ENCODE results near the gene GRIN3A.
"Not testable (repeated sequence)": the region's sequence is repeated elsewhere in the genome, so short reads cannot be mapped to it uniquely, and the experiment has no call there.

GRIN3A gene

DNA sequence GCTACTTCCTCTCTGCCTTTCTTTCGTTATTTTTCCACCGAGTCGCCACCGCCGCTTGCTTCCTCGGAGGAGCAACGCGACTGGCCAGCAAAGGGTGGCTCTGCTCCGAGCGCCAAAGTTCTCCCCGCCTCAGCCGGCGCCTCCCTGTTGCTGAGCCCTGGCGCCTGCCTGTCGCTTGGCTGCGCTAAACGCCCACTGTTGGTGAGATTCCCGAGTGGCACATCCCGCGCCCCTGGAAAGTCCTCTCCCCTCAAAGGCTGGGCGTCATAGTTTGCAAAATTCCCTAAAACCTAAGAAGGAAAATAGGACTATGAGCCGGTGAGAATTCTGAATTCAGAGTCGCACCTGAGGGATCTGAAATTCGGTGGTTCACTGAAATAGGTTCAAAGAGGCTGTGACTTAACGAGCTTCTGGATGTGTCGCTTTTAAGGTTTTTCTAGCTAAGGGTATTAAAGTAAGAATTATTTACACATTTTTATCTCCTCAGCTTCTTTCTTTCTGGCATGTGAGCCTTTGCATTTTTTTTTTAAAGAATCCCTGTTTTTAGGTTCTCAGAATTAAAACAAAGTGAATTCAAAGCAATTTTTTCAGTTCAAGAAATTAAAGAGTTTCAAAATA is at the start of gene GRIN3A:
Gene GRIN3A, minus strand, starts transcription at position 82 of the 618 bp plus-strand sequence. CDS start 668 bp downstream, outside the sequence.
- no peak for DNase-seq (ENCODE audit: low read depth)

DNA sequence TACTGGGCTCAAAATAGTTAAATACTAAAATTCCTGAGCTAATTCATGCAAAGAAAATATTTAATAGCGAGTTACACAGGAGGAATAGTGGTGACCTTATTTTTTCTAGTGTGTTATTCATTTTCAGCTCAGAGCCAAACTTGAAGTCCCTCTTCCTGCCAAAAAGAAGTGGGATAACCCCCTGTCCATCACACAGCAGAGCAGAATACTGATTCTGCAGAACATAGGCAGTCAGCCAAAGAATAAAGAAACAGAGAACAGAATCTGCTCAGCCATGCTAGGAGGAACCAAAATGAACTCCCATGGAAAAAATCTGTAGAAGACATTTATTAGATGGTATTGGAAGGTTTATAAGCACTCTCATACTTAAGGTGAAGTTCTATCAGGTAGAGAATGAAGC is 49.4 kb upstream of the GRIN3A start:
- DNase-seq (ENCODE audit: low read depth) = no peak

DNA sequence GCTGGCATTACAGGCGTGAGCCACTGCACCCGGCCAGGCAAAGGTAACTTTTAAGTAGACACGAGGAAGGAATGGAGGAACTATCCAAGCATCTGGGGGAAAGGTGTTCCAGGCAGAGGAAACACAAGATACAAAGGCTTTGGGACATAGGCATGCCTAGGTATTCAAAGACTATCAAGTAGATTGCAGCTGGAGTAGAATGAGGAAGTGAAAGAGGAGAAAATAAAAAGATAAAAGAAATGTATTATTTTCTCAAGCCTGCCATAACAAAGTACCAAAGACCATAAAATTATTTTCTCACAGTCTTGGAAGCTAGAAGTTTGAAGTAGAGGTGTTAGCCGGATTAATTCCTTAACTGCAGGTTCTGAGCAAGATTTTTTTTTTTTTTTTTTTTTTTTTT is 39.9 kb upstream of the GRIN3A start:
- no peak for DNase-seq (ENCODE audit: low read depth)

DNA sequence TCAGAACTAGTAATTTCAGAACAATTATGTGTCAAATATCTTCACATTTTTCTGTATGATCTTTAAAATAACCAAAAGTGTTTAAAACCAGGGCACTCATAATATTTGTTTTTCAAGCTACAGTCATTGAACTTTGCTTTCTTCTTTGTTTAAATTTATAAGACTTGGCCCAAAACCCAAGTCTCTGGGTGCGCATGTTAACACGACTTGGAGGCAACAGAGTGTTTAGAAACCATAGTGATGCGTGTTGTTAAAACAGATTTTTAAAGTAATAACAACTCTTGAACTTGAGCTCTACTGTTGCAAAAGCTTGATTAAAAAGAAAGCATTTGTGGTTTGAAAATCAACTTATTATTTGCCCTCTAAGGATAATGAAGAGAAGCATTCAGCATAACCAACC is 26.0 kb upstream of the GRIN3A start:
- no peak for DNase-seq (ENCODE audit: low read depth)

DNA sequence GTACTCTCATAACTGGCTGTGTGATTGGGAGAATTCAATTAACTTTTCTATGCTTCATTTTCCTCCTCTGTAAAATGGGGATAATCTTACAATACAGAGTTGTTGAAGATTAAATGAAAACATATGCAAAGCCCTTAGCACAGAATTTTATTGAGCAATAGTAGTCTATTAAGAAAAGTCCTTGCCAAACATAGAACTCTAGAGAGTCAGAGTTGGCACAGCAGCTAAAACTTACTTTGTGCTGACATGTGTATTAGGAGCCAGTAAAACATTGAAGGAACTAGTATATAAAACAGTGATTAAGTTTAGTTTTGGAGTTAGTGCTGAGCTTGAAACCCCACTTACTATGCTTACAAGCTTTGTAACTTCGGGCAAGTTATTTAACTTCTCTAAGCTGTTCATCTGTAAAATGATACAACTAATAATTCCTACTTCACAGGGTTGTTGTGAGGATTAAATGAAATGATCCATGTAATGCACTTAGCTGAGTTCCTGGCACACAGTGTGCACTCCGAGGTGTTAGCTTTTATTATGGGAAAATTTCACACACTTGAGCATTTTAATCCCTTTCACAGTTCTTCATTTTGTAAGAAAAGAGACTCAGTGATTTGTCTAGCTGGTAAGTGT is 20.0 kb upstream of the GRIN3A start:
- DNase-seq (ENCODE audit: low read depth) = no peak

DNA sequence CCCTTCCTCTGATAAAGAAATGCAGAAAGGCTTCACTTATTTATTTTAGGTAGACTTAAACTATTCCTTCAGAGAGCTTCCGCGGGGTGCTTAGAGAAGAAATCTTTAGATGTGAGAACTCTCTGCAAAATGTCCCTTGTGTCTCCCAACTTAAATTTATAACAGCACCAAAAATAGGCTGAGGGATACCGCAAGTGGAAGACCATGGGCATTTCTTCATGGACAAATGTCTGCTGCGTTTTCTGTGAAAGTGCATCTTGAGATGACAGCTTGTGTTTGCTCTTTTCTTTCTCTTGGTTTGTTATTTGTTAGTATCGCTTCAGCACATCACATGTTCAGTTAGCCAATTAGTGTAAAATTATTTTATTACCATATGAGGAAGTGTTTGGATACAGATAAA is 15.3 kb upstream of the GRIN3A start:
- no peak for DNase-seq (ENCODE audit: low read depth)

DNA sequence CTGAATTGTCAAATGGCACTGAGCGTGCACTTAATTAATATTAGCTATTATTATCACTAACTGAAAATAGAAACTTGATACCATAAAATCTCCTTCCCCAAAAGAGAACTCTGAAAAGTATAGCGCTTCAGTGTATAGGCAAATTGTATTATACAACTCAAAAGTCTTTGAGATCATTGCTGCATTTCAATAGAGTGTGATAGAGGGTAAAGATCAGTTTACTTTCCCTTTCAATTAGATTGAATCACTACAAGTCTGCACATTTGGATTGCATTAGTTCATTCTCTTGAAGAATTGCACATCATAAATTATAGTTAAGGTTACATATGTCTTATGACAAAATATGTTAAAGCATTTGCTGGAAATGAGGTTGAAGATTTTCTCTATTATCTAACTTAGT is 13.4 kb upstream of the GRIN3A start:
- no peak for DNase-seq (ENCODE audit: low read depth)

DNA sequence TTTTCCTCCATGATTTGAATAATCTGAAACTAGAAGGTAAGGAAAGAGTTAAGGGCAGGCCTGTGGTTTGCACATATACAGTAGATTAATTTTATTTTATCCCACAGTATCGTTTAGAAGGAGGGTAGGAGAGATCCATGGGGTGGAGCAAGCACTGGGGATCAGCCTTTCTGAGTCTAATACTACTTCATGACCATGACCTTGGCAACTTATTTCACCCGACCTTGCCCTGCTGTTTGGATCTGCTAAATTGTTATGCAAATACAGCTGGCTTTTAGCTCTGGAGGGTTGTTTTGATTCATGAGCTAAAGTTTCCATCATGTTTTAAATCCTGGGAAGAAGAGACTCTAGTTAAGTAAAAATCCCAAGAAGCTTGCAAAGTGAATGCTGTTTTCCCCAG is 864 bp upstream of the GRIN3A start:
- DNase-seq (ENCODE audit: low read depth) = no peak

DNA sequence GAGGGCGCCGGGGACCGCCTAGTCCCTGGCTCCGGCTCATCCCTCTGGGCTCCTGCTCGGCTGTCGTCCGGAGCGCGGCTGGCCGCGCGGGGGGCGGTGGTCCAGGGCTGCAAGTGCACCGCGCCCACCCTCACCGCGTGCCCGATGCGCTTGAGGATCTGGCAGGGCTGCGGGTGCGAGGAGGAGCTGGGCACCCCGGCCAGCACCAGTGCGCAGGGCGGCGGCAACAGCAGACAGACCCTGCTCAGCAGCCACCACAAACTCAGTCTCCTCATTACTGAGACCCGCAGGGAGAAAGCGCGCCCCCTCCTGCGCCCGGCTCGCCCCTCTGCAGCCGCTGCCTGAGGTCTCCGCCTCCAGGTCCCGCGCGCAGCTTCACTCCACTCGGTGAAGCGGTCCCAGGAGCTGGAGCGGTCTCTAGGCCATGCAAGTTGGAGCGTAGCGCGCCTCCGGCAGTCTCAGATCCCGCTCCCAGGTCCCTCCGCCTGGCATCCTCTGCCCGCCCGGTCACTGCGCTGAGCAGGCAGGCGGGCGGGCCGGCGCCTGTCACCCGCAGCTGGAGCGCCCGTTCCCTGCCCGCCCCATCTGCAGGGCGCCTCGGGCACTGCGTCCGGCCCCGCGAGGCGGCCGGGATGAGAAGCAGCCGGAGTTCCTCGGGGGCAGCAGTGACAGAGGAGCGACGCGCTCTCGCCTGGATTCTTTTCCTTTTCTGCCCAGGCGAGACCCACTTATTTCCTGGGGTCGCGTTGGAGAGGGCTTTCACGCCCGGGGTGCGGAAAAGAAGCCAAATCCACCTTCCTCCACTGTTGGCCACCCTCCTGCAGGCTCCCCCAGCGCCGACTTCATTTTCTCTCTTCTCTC is 512 bp downstream of the GRIN3A start:
- no peak for DNase-seq (ENCODE audit: low read depth)

DNA sequence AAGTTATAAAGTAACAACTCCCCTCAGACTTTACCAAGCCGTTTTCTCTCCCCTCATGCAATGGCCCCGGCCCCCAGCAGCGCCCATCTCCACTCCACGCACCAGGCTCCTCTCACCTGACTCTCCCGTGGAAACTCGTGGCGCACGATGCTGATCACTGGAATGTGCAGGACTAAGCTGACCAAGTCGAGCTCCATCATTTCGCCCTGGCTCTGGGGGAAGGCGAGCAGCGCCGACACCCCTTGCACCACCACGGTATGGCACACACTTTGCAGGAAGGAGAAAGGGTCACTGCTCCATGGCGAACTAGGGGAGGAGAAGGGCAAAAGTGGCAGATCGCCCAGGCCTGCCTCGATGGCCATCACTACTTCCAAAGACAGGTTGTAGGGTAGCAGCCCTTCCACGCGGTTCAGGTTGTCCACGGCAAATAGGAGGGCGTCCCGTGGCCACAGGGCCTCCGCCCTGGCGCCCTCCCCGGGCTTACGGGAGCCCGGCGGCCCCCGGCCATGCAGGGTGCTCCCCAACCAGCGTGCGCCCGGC is 1.2 kb downstream of the GRIN3A start:
- no peak for DNase-seq (ENCODE audit: low read depth)

DNA sequence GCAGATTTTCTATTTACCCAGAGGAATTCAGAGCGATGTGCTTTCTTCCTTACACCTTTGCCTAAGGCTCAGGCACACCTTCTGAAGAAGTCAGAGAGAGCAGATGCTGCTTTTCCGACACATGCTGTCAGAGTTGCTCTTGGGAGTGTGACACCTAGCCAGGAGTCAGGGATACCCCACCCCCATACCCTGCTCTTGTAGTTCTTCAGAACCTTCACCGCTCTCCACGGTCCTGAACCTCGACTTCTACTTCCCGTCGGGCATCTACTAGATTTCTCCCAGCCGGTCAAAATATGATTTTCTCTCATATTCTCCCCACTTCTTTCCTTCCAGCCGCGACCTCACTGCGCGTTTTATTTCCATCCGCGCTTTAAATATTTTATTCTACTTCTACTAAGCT is 1.7 kb downstream of the GRIN3A start:
- no peak for DNase-seq (ENCODE audit: low read depth)

DNA sequence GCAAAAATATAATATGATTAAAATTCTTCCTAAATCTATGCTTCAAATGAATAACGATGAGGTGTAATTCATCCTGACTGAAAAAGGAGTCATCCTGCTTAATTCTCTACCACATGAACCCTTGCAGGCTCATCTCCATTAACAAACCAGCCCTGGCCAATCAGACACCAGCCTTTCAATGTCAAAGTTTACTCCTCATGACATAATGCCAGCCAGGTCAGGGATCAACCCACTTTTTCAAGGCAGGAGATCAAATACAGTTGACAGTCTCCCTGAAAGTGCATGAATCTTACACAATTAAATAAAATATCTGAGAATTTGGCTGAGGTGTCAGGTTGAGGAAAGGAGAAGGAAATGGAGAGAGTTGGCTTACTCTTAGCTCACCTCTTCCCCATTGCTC is 7.0 kb downstream of the GRIN3A start:
- no peak for DNase-seq (ENCODE audit: low read depth)

DNA sequence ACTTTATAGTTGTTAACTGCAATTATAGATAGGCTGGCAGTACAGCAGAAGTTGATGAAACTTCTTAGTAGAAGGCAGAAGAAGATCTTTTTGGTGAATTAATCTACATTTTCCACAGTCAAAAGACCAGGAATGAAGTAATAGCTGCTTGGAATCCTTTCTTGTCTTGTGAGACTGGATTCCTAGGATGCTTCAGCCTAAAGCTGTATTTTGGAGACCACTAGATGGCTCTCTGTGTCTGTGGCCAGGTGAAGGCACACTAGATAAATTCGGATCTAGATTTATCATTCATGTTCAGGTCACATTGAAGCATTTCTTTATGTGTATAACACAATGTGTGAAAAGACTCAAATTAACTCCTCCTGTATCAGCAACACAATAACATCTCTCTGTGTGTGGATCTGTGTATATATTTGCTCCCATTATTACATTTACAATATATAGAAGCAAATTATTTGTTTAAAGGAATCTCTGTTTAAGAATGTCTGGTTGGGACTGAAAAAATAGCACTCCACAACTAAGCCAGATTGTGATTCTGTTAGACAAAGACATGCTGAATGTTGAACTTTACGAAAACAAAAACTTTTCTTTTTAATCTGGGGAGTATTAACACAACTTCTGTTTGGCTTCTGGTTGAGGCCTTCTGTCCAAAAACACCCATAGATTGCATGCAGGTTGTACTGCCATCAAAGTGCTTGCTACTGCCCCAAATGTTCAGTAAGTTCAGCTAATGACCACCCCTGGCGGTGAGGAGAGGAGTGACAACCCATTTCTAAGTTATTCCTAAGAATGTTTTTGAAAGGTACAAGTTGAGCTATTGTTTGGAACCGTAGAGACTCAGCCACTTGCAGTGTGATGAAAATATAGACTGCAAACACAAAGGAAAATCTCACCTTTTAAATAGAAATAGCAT is 10.6 kb downstream of the GRIN3A start:
- DNase-seq (ENCODE audit: low read depth) = no peak

DNA sequence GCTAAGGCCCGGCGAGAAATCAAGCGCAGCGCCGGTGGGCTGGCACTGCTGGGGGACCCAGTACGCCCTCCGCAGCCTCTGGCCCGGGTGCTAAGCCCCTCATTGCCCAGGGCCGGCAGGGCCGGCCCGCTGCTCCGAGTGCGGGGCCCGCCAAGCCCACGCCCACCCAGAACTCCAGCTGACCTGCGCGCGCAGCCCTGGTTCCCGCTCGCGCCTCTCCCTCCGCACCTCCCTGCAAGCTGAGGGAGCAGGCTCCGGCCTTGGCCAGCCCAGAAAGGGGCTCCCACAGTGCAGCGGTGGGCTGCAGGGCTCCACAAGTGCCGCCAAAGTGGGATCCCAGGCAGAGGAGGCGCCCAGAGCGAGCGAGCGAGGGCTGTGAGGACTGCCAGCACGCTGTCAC is 14.2 kb downstream of the GRIN3A start:
- DNase-seq (ENCODE audit: low read depth) = not testable (repeated sequence)

DNA sequence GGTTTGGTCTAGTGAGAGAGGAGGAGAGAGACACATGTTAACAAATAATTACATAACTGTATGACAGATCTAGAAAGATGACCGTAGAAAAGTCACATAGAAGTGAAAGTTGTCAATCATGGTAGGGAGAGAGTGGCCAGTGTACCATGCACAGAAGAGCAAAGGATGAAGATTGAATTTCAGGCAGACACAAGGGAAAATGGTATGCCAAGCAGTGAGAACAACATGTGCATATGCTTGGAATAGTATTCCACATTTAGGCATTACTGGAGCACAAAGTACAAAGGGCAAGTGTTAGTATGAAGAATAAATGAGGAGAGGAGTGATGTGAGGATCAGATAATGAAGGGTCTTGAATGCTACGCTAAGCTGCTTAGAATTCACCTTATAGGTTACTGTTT is 20.3 kb downstream of the GRIN3A start:
- no peak for DNase-seq (ENCODE audit: low read depth)

DNA sequence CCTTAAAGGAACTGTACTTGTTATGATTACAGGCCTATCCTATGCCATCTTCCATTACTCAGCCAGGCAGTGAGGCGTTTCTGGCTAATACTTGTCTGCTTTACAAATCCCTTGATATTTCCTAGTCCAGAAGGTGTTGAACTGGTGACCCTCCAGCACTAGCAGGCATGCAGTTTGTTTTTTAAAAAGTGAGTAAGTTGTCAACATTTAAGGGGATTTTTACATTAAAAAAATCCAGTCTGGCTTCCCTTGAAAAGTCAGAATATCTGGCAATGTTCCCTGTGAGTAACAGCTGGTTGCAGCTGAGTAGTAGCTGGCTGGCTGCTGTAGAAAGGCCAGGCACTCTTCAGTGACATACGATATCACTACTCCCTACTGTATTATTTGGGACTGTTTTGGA is 21.8 kb downstream of the GRIN3A start:
- DNase-seq (ENCODE audit: low read depth) = no peak

DNA sequence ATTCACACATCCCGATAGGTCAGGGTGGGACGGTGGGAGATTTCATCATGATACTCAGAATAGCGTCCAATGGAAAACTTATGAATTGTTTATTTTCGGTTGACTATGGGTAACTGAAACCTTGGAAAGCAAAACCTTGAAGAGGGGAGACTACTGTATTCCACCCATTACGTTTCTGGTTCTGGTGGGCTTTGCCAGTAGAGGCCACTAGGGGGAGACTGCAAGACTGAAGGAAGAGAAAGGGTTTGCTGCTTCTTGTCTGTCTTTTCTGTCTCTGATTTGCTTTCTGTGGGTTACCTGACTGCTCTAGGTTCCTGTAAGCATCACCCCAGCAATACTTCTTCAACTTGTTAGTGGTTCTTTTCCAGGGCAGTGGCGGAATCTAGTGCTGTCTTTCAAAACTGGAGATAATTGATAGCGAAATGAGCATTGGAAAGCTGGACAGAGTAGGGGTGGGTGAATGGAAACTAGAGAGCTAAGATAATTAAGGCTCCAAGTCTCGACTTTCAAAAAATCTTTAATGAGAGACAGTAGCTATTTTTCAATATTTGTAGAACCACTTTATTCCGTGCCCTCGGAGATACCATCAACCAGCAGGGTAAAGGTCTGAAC is 27.0 kb downstream of the GRIN3A start:
- DNase-seq (ENCODE audit: low read depth) = no peak

DNA sequence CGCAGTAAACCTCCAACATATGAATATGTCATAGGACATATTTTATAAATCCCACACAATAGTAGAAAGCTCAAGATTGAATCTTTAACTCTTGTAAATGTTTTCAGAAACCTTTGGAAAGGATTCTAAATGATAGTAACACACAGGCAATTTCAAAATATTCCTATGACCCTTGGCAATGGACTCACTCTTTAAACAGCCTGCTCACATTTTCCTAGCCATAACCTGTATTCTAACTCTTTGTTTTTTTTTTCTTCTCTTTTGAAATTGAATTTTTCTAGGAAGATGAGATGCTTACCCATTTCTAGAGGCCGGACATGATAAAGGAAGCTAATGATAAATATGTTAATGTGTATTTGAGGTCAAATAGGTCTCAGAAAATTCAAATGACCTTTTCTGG is 29.6 kb downstream of the GRIN3A start:
- DNase-seq (ENCODE audit: low read depth) = no peak

DNA sequence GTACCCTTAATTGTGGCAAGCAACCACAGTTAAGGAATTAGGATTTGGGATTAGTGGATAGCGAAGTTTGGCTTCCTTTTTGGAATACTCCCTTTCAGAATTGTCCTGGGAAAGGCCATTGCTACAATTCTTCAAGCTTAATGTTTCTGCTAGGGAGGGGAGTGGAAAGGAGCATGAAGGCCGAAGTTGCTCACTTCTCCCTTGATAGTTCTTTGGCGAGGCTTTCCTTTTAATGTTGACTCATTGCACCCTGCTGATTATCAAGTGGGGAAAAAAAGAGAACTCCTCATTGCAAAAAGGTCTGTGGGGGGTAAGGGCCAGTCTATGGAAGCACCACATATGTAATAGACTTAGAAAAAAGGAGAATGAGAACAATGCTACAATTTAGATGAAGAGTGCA is 30.7 kb downstream of the GRIN3A start:
- no peak for DNase-seq (ENCODE audit: low read depth)

DNA sequence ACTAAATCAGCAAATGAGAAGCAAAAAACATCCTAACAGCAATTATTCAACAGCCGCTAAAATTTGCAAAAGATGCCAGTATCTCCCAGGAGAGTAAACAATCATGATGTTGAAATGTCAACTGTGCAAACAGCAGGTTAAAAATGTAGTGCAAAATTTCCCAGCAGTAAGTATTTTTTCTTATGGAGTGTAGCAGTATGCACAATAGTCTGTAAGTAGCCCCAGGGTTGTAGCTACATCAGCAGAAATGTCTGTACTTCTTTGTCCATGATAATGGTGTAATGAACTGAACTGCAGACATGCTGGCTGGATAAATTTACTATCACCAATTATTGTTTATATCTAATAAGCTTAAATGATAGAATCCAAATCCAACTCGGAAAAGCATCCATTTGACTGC is 31.4 kb downstream of the GRIN3A start:
- DNase-seq (ENCODE audit: low read depth) = no peak

DNA sequence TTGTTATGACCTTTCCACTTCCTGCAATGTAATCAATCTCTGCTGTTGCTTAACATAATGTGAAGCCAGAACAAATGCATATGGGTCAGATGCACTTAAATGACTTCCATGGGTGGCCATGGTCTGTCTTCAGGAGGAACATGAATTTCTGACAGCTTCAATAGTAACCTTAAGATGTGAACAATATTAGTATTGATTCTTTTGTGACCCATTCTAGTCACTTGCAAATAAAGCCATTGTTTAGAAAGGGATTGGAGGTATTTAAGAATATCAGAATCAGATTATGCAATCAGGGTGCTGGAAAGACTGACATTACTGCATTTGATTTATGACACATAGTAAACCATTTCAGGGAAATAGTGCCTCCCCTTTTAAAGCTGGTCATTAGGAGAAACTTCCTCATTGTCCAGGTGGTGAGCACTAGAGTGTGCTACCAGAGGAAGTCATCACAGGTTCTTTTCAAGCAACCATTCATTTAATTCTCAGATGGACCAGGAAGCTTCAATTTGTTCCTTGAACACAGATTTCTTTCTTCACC is 32.1 kb downstream of the GRIN3A start:
- DNase-seq (ENCODE audit: low read depth) = no peak

All from HS-27A (cell line).